Trophoblast cell (in vitro differentiated cells and primary cell): Measurements from ENCODE around the gene TMEM178B.

Experiments used
- DNase-seq, 2 donors: peaks; one replicate each; pipeline ENCODE4 v3.0.0-alpha.2; 2016
- H2AFZ ChIP-seq: 2 replicates; pipeline ENCODE4 v1.6.1; 2013; ENCODE audit warnings: low read length, moderate library complexity, mild to moderate bottlenecking; ENCODE audit not compliant: insufficient read depth, poor library complexity
- H2AK5ac ChIP-seq: 2 replicates; pipeline ENCODE4 v1.6.1; 2013; ENCODE audit warnings: mild to moderate bottlenecking, low read length
- H2BK120ac ChIP-seq: 2 replicates; pipeline ENCODE4 v1.6.1; 2013; ENCODE audit warnings: low read length, mild to moderate bottlenecking, moderate library complexity; ENCODE audit not compliant: insufficient read depth, poor library complexity
- H2BK12ac ChIP-seq: 2 replicates; pipeline ENCODE4 v1.6.1; 2013; ENCODE audit warnings: mild to moderate bottlenecking, low read length, moderate library complexity
- H2BK5ac ChIP-seq: 2 replicates; pipeline ENCODE4 v1.6.1; 2013; ENCODE audit warnings: low read length, low read depth, moderate library complexity, mild to moderate bottlenecking; ENCODE audit not compliant: poor library complexity
- H3K14ac ChIP-seq: 2 replicates; pipeline ENCODE4 v1.6.1; 2013; ENCODE audit warnings: mild to moderate bottlenecking, low read length
- H3K18ac ChIP-seq: 2 replicates; pipeline ENCODE4 v1.6.1; 2013; ENCODE audit warnings: mild to moderate bottlenecking, low read length
- H3K23ac ChIP-seq: 2 replicates; pipeline ENCODE4 v1.6.1; 2013; ENCODE audit warnings: low read length
- H3K27ac ChIP-seq: 2 replicates; pipeline ENCODE4 v1.5.1; 2013; ENCODE audit warnings: low read depth, mild to moderate bottlenecking, inconsistent platforms, low read length, moderate library complexity
- H3K27me3 ChIP-seq: 2 replicates; pipeline ENCODE4 v1.6.1; 2013; ENCODE audit warnings: inconsistent platforms, mild to moderate bottlenecking, low read length, moderate library complexity; ENCODE audit not compliant: insufficient read depth
- H3K36me3 ChIP-seq, 2 experiments: 1 replicate in 1 of 2; 2 replicates in 1 of 2; pipeline ENCODE4 v1.6.1; 2013; ENCODE audit warnings: low read length in 2 of 2, mild to moderate bottlenecking in 2 of 2, moderate library complexity in 1 of 2; ENCODE audit not compliant: insufficient read depth in 2 of 2, control insufficient read depth in 1 of 2
- H3K4ac ChIP-seq: 2 replicates; pipeline ENCODE4 v1.6.1; 2013; ENCODE audit warnings: low read depth, mild to moderate bottlenecking, low read length, moderate library complexity
- H3K4me1 ChIP-seq, 2 experiments: 1 replicate in 1 of 2; 2 replicates in 1 of 2; pipeline ENCODE4 v1.6.1; 2013; ENCODE audit warnings: low read length in 2 of 2, mild to moderate bottlenecking in 2 of 2, moderate library complexity in 1 of 2; ENCODE audit not compliant: insufficient read depth in 2 of 2, control insufficient read depth in 1 of 2
- H3K4me2 ChIP-seq: 2 replicates; pipeline ENCODE4 v1.6.1; 2013; ENCODE audit warnings: inconsistent platforms, mild to moderate bottlenecking, low read length, moderate library complexity
- H3K4me3 ChIP-seq: 2 replicates; pipeline ENCODE4 v1.5.1; 2013; ENCODE audit warnings: mild to moderate bottlenecking, low read depth, low read length, inconsistent platforms
- H3K79me1 ChIP-seq: one replicate; pipeline ENCODE4 v1.6.1; 2013; ENCODE audit warnings: low read length
- H3K79me2 ChIP-seq: 2 replicates; pipeline ENCODE4 v1.6.1; 2013; ENCODE audit warnings: low read length, mild to moderate bottlenecking; ENCODE audit not compliant: control insufficient read depth, insufficient read depth, poor library complexity
- H3K9ac ChIP-seq: 2 replicates; pipeline ENCODE4 v1.6.1; 2013; ENCODE audit warnings: mild to moderate bottlenecking, low read length
- H3K9me3 ChIP-seq: 2 replicates; pipeline ENCODE4 v1.6.1; 2013; ENCODE audit warnings: low read depth, mild to moderate bottlenecking, control low read depth, inconsistent platforms, low read length; ENCODE audit not compliant: insufficient read depth
- H4K12ac ChIP-seq: 2 replicates; pipeline ENCODE4 v1.6.1; 2013; ENCODE audit warnings: low read depth, mild to moderate bottlenecking, low read length, moderate library complexity
- H4K8ac ChIP-seq: 2 replicates; pipeline ENCODE4 v1.6.1; 2013; ENCODE audit warnings: low read depth, mild to moderate bottlenecking, low read length, moderate library complexity
- H4K91ac ChIP-seq: one replicate; pipeline ENCODE4 v1.6.1; 2013; ENCODE audit warnings: low read depth, mild to moderate bottlenecking, low read length, moderate library complexity
- WGBS: extraction: QIAGEN DNeasy Blood & Tissue Kit; methylation state at CpG from one replicate; pipeline ENCODE4 v1.1.7; 2013; ENCODE audit warnings: missing lambda C conversion rate; ENCODE audit not compliant: insufficient read length, insufficient coverage; ENCODE audit errors: extremely low coverage; 5-methylcytosine and 5-hydroxymethylcytosine counted together

The TMEM178B gene

DNA sequence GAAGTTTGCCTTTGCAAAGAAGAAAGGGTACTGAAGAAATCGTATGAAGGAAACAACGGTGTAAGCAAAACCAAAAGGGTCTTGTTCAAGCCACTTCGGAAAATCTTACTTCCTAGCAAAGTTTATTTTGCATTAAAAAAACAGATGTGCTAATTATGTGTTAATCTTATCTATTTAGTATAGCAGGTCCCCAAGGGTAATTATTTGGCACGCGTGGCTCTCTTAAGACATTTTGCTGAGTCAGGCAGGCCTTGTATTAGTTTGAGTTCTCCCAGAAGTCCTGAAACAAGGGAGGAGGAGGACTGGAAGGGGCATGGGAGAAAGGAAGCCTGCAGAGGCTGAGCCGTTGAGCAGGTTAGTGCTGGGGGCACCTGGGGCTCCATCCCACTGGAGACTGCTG is 44.9 kb downstream of the TMEM178B start:
- H3K79me1 ChIP-seq = no peaks in the 10 kb centered on the region
- no peak overlapping the region for H3K27ac ChIP-seq
- H2AK5ac ChIP-seq = no peak overlapping the region
- H4K12ac ChIP-seq = no peak overlapping the region
- no peak overlapping the region for H3K23ac ChIP-seq
- H3K4me3 ChIP-seq = no peak overlapping the region
- no peak overlapping the region for H2BK120ac ChIP-seq
- H3K36me3 ChIP-seq = no peaks in the 10 kb centered on the region
- H3K4me2 ChIP-seq = no peak overlapping the region
- no peak overlapping the region for H3K14ac ChIP-seq
- no peak overlapping the region for H4K91ac ChIP-seq
- H2AFZ ChIP-seq = no peak overlapping the region
- no peak overlapping the region for H2BK12ac ChIP-seq
- H3K9me3 ChIP-seq = no peaks in the 10 kb centered on the region
- no CpG with 5 or more reads among the region's 6 CpGs for WGBS
- H3K18ac ChIP-seq = no peak overlapping the region
- no peak overlapping the region for H3K9ac ChIP-seq
- no peaks in the 10 kb centered on the region for H3K27me3 ChIP-seq
- no peak for DNase-seq
- no peak overlapping the region for H2BK5ac ChIP-seq
- H4K8ac ChIP-seq = no peak overlapping the region
- H3K4me1 ChIP-seq = peaks cover 0 to 4% of the 10 kb centered on the region in 2 experiments
- H3K4ac ChIP-seq = no peak overlapping the region
- no peaks in the 10 kb centered on the region for H3K79me2 ChIP-seq

DNA sequence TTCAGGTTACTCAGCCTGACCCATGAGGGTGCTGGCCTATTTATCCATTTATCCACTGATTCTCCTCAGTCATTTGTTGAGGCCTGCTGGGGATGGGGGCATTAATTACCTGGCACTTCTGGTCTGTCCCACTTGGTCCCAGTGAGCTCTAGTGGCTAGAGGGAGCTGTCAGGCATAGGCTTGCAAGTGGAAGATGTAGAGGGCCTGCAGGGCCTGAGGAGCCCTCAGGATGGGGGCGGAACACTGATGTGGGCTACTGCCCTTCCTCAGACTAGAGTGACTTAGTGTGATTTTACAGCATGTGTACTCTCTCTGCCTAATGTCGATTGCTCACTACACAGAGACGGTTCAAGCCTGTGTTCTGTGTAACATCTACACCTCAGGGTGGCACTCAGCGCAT is 45.3 kb downstream of the TMEM178B start:
- Histone ChIP-seq H3K27me3 (no peaks in the 10 kb centered on the region), H3K23ac (no peak overlapping the region), H2AK5ac (no peak overlapping the region), H2AFZ (no peak overlapping the region), H3K9me3 (no peaks in the 10 kb centered on the region), H3K4ac (no peak overlapping the region), H3K79me2 (no peaks in the 10 kb centered on the region), H3K79me1 (no peaks in the 10 kb centered on the region), H3K36me3 (no peaks in the 10 kb centered on the region), H3K9ac (no peak overlapping the region), H4K12ac (no peak overlapping the region), H4K91ac (no peak overlapping the region), H3K18ac (no peak overlapping the region), H3K27ac (no peak overlapping the region), H3K4me3 (no peak overlapping the region), H4K8ac (no peak overlapping the region), H3K4me2 (no peak overlapping the region), H2BK12ac (no peak overlapping the region), H2BK5ac (no peak overlapping the region), H3K14ac (no peak overlapping the region), H2BK120ac (no peak overlapping the region), H3K4me1 (peaks cover 0 to 4% of the 10 kb centered on the region in 2 experiments)
- no peak for DNase-seq
- WGBS = no CpG with 5 or more reads among the region's 4 CpGs

DNA sequence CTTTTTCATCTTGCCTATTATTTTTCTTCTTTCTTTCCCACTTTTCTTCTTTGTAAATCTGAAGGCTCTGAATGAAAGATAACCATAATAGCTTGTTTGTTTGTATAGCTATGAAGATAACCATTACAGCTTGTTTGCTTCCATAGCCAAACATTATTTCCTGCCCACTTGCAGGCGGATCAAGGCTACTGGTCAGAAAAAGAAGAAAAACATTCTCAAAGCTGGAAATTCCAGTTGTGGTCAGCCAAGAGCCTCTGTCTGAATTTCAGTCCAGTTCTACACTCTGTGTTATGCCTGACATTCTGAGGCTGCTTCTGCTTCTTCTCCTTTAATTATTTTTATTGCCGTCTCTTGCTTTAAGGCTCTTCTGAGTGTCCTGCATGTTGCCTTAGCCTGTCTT is 48.9 kb downstream of the TMEM178B start:
- no peaks in the 10 kb centered on the region for H3K9me3 ChIP-seq
- no peak overlapping the region for H3K9ac ChIP-seq
- H4K12ac ChIP-seq = no peak overlapping the region
- no peak overlapping the region for H2BK12ac ChIP-seq
- no peak overlapping the region for H3K23ac ChIP-seq
- H3K4ac ChIP-seq = no peak overlapping the region
- no peak overlapping the region for H3K4me3 ChIP-seq
- H3K4me1 ChIP-seq = peaks cover 0 to 4% of the 10 kb centered on the region in 2 experiments
- H3K27me3 ChIP-seq = no peaks in the 10 kb centered on the region
- no peak overlapping the region for H4K91ac ChIP-seq
- H2AK5ac ChIP-seq = no peak overlapping the region
- H2BK5ac ChIP-seq = no peak overlapping the region
- no peak overlapping the region for H3K27ac ChIP-seq
- no peaks in the 10 kb centered on the region for H3K36me3 ChIP-seq
- no CpG with 5 or more reads among the region's 2 CpGs for WGBS
- no peak overlapping the region for H2AFZ ChIP-seq
- DNase-seq = no peak
- no peak overlapping the region for H2BK120ac ChIP-seq
- H3K4me2 ChIP-seq = no peak overlapping the region
- H3K18ac ChIP-seq = no peak overlapping the region
- H3K79me2 ChIP-seq = no peaks in the 10 kb centered on the region
- H3K14ac ChIP-seq = no peak overlapping the region
- H3K79me1 ChIP-seq = no peaks in the 10 kb centered on the region
- no peak overlapping the region for H4K8ac ChIP-seq

DNA sequence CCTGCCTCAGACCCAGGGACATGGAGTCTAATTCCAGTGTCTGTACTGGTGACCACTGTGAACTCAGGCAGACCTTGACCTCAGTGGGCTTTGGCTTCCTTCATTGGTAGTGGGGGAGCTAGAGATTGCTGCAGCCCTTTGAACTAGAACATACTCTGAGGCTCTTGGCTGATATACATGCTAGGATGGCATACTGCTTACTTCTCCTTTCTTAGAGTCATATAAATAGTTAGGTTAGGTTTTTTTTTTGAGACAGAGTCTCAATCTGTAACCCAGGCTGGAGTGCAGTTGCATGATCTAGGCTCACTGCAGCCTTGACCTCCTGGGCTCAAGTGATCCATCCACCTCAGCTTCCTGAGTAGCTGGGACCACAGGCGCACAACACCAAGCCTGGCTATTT is 49.7 kb downstream of the TMEM178B start:
- Histone ChIP-seq H3K23ac (no peak overlapping the region), H2BK120ac (no peak overlapping the region), H3K14ac (no peak overlapping the region), H3K9me3 (no peaks in the 10 kb centered on the region), H3K27ac (no peak overlapping the region), H2AFZ (no peak overlapping the region), H3K9ac (no peak overlapping the region), H4K12ac (no peak overlapping the region), H3K79me2 (no peaks in the 10 kb centered on the region), H3K4me3 (no peak overlapping the region), H3K4me2 (no peak overlapping the region), H4K8ac (no peak overlapping the region), H4K91ac (no peak overlapping the region), H3K4ac (no peak overlapping the region), H2BK5ac (no peak overlapping the region), H3K27me3 (no peaks in the 10 kb centered on the region), H3K18ac (no peak overlapping the region), H3K36me3 (no peaks in the 10 kb centered on the region), H2BK12ac (no peak overlapping the region), H3K79me1 (no peaks in the 10 kb centered on the region), H3K4me1 (peaks cover 0 to 4% of the 10 kb centered on the region in 2 experiments), H2AK5ac (no peak overlapping the region)
- DNase-seq = no peak
- no CpG with 5 or more reads among the region's 1 CpG for WGBS
